ENCODE results near the gene TMEM109.

The TMEM109 gene

GRCh38 chr11:60910711-60911380, 3.1 kb upstream of the TMEM109 start:
- DNase-seq, result no peak

- no peak for DNase-seq
These were observed 1.6 kb upstream of the TMEM109 start for GRCh38 chr11:60912223-60912850.

- DNase-seq, result no peak
These were observed 968 bp upstream of the TMEM109 start for GRCh38 chr11:60912851-60913528.

GRCh38 chr11:60914633-60915247, 782 bp downstream of the TMEM109 start:
- peak; percentile 25 for DNase-seq

GRCh38 chr11:60915248-60915914, 1.4 kb downstream of the TMEM109 start:
- peak; percentile 60 for DNase-seq

GRCh38 chr11:60916669-60917206, 2.8 kb downstream of the TMEM109 start:
- no peak for DNase-seq

- no peak for DNase-seq
These were observed 3.3 kb downstream of the TMEM109 start for GRCh38 chr11:60917267-60917666.

- no peak for DNase-seq
These were observed 4.4 kb downstream of the TMEM109 start for GRCh38 chr11:60918251-60918938.

- DNase-seq, result no peak
These were observed 4.9 kb downstream of the TMEM109 start for GRCh38 chr11:60918939-60919265.

- no peak for DNase-seq
These were observed 5.4 kb downstream of the TMEM109 start for GRCh38 chr11:60919320-60919719.

- DNase-seq, result no peak
These were observed 6.0 kb downstream of the TMEM109 start for GRCh38 chr11:60919956-60920355.

- no peak for DNase-seq
These were observed 7.3 kb downstream of the TMEM109 start for GRCh38 chr11:60921259-60921658.

GRCh38 chr11:60921777-60922335, 7.9 kb downstream of the TMEM109 start:
- DNase-seq, result no peak

- no peak for DNase-seq
These were observed 8.9 kb downstream of the TMEM109 start for GRCh38 chr11:60922906-60923305.

- DNase-seq, result no peak
These were observed 9.4 kb downstream of the TMEM109 start for GRCh38 chr11:60923326-60923725.

GRCh38 chr11:60923800-60924109, 9.8 kb downstream of the TMEM109 start:
- DNase-seq, result no peak

GRCh38 chr11:60924110-60924905, 10.3 kb downstream of the TMEM109 start, which contains the start of gene TMEM132A:
Gene TMEM132A, plus strand, starts transcription at chr11:60924460. Its CDS starts 174 bp downstream, at chr11:60924634.
- DNase-seq, result no peak

GRCh38 chr11:60924906-60925853, 11.2 kb downstream of the TMEM109 start:
- no peak for DNase-seq

GRCh38 chr11:60925868-60926267, 11.9 kb downstream of the TMEM109 start:
- no peak for DNase-seq

GRCh38 chr11:60926500-60926899, 12.5 kb downstream of the TMEM109 start:
- no peak for DNase-seq
